H9 (cell line): ENCODE data around the gene COL27A1. TPM values are rescaled to one million over a fixed set of nuclear protein-coding genes. Genes with fewer than 3 reads are reported as not detected.

Experiments used
- DNase-seq: peaks from one replicate; pipeline ENCODE4 v3.0.0-alpha.2; 2017
- H2AFZ ChIP-seq: one replicate; pipeline ENCODE4 v1.6.1; 2013; ENCODE audit warnings: mild to moderate bottlenecking, low read length, control low read depth, moderate library complexity
- H2AK5ac ChIP-seq: 2 replicates; pipeline ENCODE4 v1.6.1; 2013; ENCODE audit warnings: low read length, control low read depth, mixed read lengths; ENCODE audit not compliant: insufficient read length
- H2BK120ac ChIP-seq: one replicate; pipeline ENCODE4 v1.6.1; 2013; ENCODE audit warnings: low read depth, mild to moderate bottlenecking, low read length, control low read depth, inconsistent platforms; ENCODE audit not compliant: poor library complexity, severe bottlenecking
- H2BK12ac ChIP-seq: 2 replicates; pipeline ENCODE4 v1.6.1; 2013; ENCODE audit warnings: low read length, control low read depth, mixed read lengths, low read depth; ENCODE audit not compliant: insufficient read length
- H2BK15ac ChIP-seq: 2 replicates; pipeline ENCODE4 v1.6.1; 2013; ENCODE audit warnings: low read depth, low read length, control low read depth
- H2BK20ac ChIP-seq: one replicate; pipeline ENCODE4 v1.6.1; 2013; ENCODE audit warnings: low read depth, mild to moderate bottlenecking, low read length, control low read depth, inconsistent platforms; ENCODE audit not compliant: poor library complexity, severe bottlenecking
- H2BK5ac ChIP-seq: 2 replicates; pipeline ENCODE4 v1.6.1; 2013; ENCODE audit warnings: low read length, control low read depth, mixed read lengths; ENCODE audit not compliant: insufficient read length
- H3K14ac ChIP-seq: 2 replicates; pipeline ENCODE4 v1.6.1; 2013; ENCODE audit warnings: low read length, control low read depth; ENCODE audit not compliant: insufficient read depth
- H3K18ac ChIP-seq: 2 replicates; pipeline ENCODE4 v1.6.1; 2013; ENCODE audit warnings: low read depth, mild to moderate bottlenecking, mixed read lengths, low read length, control low read depth; ENCODE audit not compliant: insufficient read length
- H3K23ac ChIP-seq: 2 replicates; pipeline ENCODE4 v1.6.1; 2013; ENCODE audit warnings: low read length, control low read depth, mixed read lengths, low read depth; ENCODE audit not compliant: insufficient read length
- H3K23me2 ChIP-seq: 2 replicates; pipeline ENCODE4 v1.6.1; 2013; ENCODE audit warnings: low read depth, mild to moderate bottlenecking, mixed read lengths, low read length, control low read depth; ENCODE audit not compliant: insufficient read length, poor library complexity, severe bottlenecking
- H3K27ac ChIP-seq: 2 replicates; pipeline ENCODE4 v1.5.1; 2013; ENCODE audit warnings: low read length, control low read depth, mixed read lengths, low read depth; ENCODE audit not compliant: insufficient read length
- H3K27me3 ChIP-seq: 2 replicates; pipeline ENCODE4 v1.6.1; 2013; ENCODE audit warnings: low read length, control low read depth, inconsistent platforms; ENCODE audit not compliant: insufficient read depth
- H3K4ac ChIP-seq: 2 replicates; pipeline ENCODE4 v1.6.1; 2013; ENCODE audit warnings: low read depth, mild to moderate bottlenecking, control low read depth, inconsistent platforms, low read length, moderate library complexity
- H3K4me1 ChIP-seq: 2 replicates; pipeline ENCODE4 v1.6.1; 2013; ENCODE audit warnings: low read length, control low read depth, inconsistent platforms; ENCODE audit not compliant: insufficient read depth
- H3K4me2 ChIP-seq: 2 replicates; pipeline ENCODE4 v1.6.1; 2013; ENCODE audit warnings: low read length, control low read depth, mixed read lengths; ENCODE audit not compliant: insufficient read length, insufficient read depth
- H3K56ac ChIP-seq: 2 replicates; pipeline ENCODE4 v1.6.1; 2013; ENCODE audit warnings: low read depth, mild to moderate bottlenecking, mixed read lengths, low read length, control low read depth; ENCODE audit not compliant: insufficient read length
- H3K79me1 ChIP-seq: 2 replicates; pipeline ENCODE4 v1.6.1; 2013; ENCODE audit warnings: low read depth, mild to moderate bottlenecking, moderate library complexity, low read length, control low read depth, inconsistent platforms; ENCODE audit not compliant: insufficient read depth, poor library complexity, severe bottlenecking
- H3K79me2 ChIP-seq: 2 replicates; pipeline ENCODE4 v1.6.1; 2013; ENCODE audit warnings: low read length, control low read depth, inconsistent platforms; ENCODE audit not compliant: insufficient read depth
- H3K9ac ChIP-seq: 2 replicates; pipeline ENCODE4 v1.6.1; 2013; ENCODE audit warnings: low read length, control low read depth, mixed read lengths; ENCODE audit not compliant: insufficient read length; ENCODE audit errors: extremely low read depth
- H3K9me3 ChIP-seq: one replicate; pipeline ENCODE4 v1.6.1; 2013; ENCODE audit warnings: low read depth, low read length, inconsistent platforms; ENCODE audit not compliant: control insufficient read depth
- H3T11ph ChIP-seq: one replicate; pipeline ENCODE4 v1.6.1; 2013; ENCODE audit warnings: mild to moderate bottlenecking, low read length, control low read depth, inconsistent platforms
- H4K20me1 ChIP-seq: one replicate; pipeline ENCODE4 v1.6.1; 2013; ENCODE audit not compliant: control insufficient read depth, insufficient read length, insufficient read depth
- H4K5ac ChIP-seq: 2 replicates; pipeline ENCODE4 v1.6.1; 2013; ENCODE audit warnings: low read depth, mild to moderate bottlenecking, mixed read lengths, low read length, control low read depth; ENCODE audit not compliant: insufficient read length
- H4K8ac ChIP-seq: replicated peaks from 2 replicates; pipeline ENCODE4 v1.6.1; 2013; ENCODE audit warnings: low read length, control low read depth, mixed read lengths, low read depth; ENCODE audit not compliant: insufficient read length
- H4K91ac ChIP-seq: 2 replicates; pipeline ENCODE4 v1.6.1; 2013; ENCODE audit warnings: low read depth, mild to moderate bottlenecking, moderate library complexity, mixed read lengths, low read length, control low read depth; ENCODE audit not compliant: insufficient read length
- H3K27ac Mint-ChIP-seq, 3 experiments: 2 replicates in 2 of 3; 3 replicates in 1 of 3; pipeline ENCODE4 v1.8.0; 2020 to 2021; ENCODE audit warnings: mixed read lengths in 3 of 3, mild to moderate bottlenecking in 1 of 3, moderate library complexity in 1 of 3
- H3K27me3 Mint-ChIP-seq: 2 replicates; pipeline ENCODE4 v1.8.0; 2021; ENCODE audit warnings: low read depth, mild to moderate bottlenecking, moderate library complexity, mixed read lengths
- H3K36me3 Mint-ChIP-seq, 3 experiments: 2 replicates in 2 of 3; 3 replicates in 1 of 3; pipeline ENCODE4 v1.8.0; 2020 to 2021; ENCODE audit warnings: low read depth in 3 of 3, mixed read lengths in 3 of 3; ENCODE audit not compliant: insufficient read depth in 1 of 3
- H3K4me1 Mint-ChIP-seq, 2 experiments: 2 replicates each; pipeline ENCODE4 v1.8.0; 2020; ENCODE audit warnings: mixed read lengths in 2 of 2
- H3K4me3 Mint-ChIP-seq, 2 experiments: 2 replicates in 1 of 2; 3 replicates in 1 of 2; pipeline ENCODE4 v1.8.0; 2020 to 2021; ENCODE audit warnings: mild to moderate bottlenecking in 2 of 2, mixed read lengths in 2 of 2, moderate library complexity in 1 of 2
- H3K9me3 Mint-ChIP-seq, 2 experiments: 2 replicates in 1 of 2; 3 replicates in 1 of 2; pipeline ENCODE4 v1.8.0; 2020; ENCODE audit warnings: mild to moderate bottlenecking in 2 of 2, mixed read lengths in 2 of 2, moderate library complexity in 1 of 2
- WGBS: extraction: QIAGEN DNeasy Blood & Tissue Kit; methylation state at CpG from one replicate; pipeline ENCODE4 v1.1.7; 2013; ENCODE audit warnings: missing lambda C conversion rate, low lambda C conversion rate, mixed read lengths; ENCODE audit not compliant: insufficient read length; ENCODE audit errors: extremely low coverage; 5-methylcytosine and 5-hydroxymethylcytosine counted together
- total RNA-seq: library from RNA; stranded (reverse); gene quantifications from 2 replicates; pipeline ENCODE4 v1.2.1, GENCODE V29; 2021
- TF ChIP-seq, protein P1 (sequence below): fragments of 200-600 bp; sonication (generic); conservative IDR thresholded peaks from 3 replicates; pipeline ENCODE4 v1.8.0; 2021; ENCODE audit warnings: antibody characterized with exemption, mild to moderate bottlenecking

Gene COL27A1
- total RNA-seq, 1 experiment from 2014 or later: 17.9 TPM

GRCh38 chr9:114214181-114214580, 58.8 kb downstream of the COL27A1 start:
- no peak overlapping the region for H3K56ac ChIP-seq
- H2BK15ac ChIP-seq: no peak overlapping the region
- no peaks in the 10 kb centered on the region for H3K27me3 ChIP-seq
- H4K8ac ChIP-seq: no peak overlapping the region
- no peak overlapping the region for H3K4me2 ChIP-seq
- no peaks in the 10 kb centered on the region for H3K23me2 ChIP-seq
- no peak overlapping the region for H3K4ac ChIP-seq
- no CpG with 5 or more reads among the region's 6 CpGs for WGBS
- no peak overlapping the region for H3T11ph ChIP-seq
- no peak overlapping the region for H4K91ac ChIP-seq
- H3K79me2 ChIP-seq: no peaks in the 10 kb centered on the region
- no peak for DNase-seq
- H3K9me3 ChIP-seq: no peaks in the 10 kb centered on the region
- TF ChIP-seq, protein P1, sequence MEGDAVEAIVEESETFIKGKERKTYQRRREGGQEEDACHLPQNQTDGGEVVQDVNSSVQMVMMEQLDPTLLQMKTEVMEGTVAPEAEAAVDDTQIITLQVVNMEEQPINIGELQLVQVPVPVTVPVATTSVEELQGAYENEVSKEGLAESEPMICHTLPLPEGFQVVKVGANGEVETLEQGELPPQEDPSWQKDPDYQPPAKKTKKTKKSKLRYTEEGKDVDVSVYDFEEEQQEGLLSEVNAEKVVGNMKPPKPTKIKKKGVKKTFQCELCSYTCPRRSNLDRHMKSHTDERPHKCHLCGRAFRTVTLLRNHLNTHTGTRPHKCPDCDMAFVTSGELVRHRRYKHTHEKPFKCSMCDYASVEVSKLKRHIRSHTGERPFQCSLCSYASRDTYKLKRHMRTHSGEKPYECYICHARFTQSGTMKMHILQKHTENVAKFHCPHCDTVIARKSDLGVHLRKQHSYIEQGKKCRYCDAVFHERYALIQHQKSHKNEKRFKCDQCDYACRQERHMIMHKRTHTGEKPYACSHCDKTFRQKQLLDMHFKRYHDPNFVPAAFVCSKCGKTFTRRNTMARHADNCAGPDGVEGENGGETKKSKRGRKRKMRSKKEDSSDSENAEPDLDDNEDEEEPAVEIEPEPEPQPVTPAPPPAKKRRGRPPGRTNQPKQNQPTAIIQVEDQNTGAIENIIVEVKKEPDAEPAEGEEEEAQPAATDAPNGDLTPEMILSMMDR: no peak
- Mint-ChIP-seq H3K4me3 (no peak overlapping the region), H3K9me3 (no peaks in the 10 kb centered on the region), H3K4me1 (peaks cover 0 to 11% of the 10 kb centered on the region in 2 experiments; a peak in 2 of 4 replicates), H3K27me3 (no peaks in the 10 kb centered on the region), H3K36me3 (peaks cover 0 to 15% (median 0%) of the 10 kb centered on the region in 3 experiments; a peak in 3 of 7 replicates), H3K27ac (no peak overlapping the region)
- H3K14ac ChIP-seq: no peak overlapping the region
- H2BK5ac ChIP-seq: no peak overlapping the region
- no peak overlapping the region for H2BK120ac ChIP-seq
- no peak overlapping the region for H3K27ac ChIP-seq
- H2BK20ac ChIP-seq: no peak overlapping the region
- H2AFZ ChIP-seq: no peak overlapping the region
- H4K20me1 ChIP-seq: no peaks in the 10 kb centered on the region
- no peaks in the 10 kb centered on the region for H3K79me1 ChIP-seq
- H3K18ac ChIP-seq: no peak overlapping the region
- no peak overlapping the region for H3K23ac ChIP-seq
- no peaks in the 10 kb centered on the region for H3K4me1 ChIP-seq
- no peak overlapping the region for H3K9ac ChIP-seq
- H2BK12ac ChIP-seq: no peak overlapping the region
- H4K5ac ChIP-seq: no peak overlapping the region
- no peak overlapping the region for H2AK5ac ChIP-seq
